Transverse colon (tissue), 3 donors: ENCODE results near the gene ATP8B4.

Experiments
- POLR2A ChIP-seq: fragments of 450-650 bp; IDR thresholded peaks from one replicate; pipeline ENCODE4 v1.6.1; 2016; ENCODE audit warnings: antibody characterized with exemption, mild to moderate bottlenecking, moderate library complexity
- TF ChIP-seq, protein P1 (sequence below), 5 experiments: fragments of 200-600 bp in 3 of 5; fragments of 450-650 bp in 2 of 5; sonication (generic) in 3 of 5; IDR thresholded peaks; 1 replicate in 2 of 5; 2 replicates in 3 of 5; pipeline ENCODE4 v1.5.1; 2016 to 2017; ENCODE audit warnings: antibody characterized with exemption in 5 of 5, inconsistent platforms in 3 of 5, mild to moderate bottlenecking in 2 of 5, moderate library complexity in 1 of 5

DNA sequence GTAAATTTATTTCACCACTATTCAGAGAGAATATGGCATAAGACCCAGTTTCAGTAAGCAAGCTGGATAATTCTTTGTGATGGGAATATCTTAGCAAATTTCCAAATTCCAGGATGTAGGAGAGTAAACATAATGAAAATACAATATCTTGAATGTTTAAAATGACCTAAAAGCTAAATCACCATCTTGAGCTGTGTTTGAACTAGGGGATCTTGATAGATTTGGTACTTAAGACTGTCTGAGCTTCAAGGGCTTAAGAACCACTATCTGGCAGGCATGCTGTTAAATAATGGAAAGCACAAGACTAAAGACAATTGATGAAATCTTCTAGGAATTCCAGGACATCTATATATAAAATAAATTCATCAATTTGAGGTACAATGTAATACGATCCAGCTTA lies 217.7 kb downstream of the ATP8B4 start:
- TF ChIP-seq POLR2A, result no peak
- TF ChIP-seq, protein P1, sequence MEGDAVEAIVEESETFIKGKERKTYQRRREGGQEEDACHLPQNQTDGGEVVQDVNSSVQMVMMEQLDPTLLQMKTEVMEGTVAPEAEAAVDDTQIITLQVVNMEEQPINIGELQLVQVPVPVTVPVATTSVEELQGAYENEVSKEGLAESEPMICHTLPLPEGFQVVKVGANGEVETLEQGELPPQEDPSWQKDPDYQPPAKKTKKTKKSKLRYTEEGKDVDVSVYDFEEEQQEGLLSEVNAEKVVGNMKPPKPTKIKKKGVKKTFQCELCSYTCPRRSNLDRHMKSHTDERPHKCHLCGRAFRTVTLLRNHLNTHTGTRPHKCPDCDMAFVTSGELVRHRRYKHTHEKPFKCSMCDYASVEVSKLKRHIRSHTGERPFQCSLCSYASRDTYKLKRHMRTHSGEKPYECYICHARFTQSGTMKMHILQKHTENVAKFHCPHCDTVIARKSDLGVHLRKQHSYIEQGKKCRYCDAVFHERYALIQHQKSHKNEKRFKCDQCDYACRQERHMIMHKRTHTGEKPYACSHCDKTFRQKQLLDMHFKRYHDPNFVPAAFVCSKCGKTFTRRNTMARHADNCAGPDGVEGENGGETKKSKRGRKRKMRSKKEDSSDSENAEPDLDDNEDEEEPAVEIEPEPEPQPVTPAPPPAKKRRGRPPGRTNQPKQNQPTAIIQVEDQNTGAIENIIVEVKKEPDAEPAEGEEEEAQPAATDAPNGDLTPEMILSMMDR (IDR thresholded peaks at IDR 0.05), result no peak
